Measurements from ENCODE around the gene TNP2. TPM values are rescaled to one million over a fixed set of nuclear protein-coding genes. Genes with fewer than 3 reads are reported as not detected.
"Not testable (repeated sequence)": the region's sequence is repeated elsewhere in the genome, so short reads cannot be mapped to it uniquely, and the experiment has no call there.

TNP2 gene
- total RNA-seq, 1 donor from 2014 or later = not detected

DNA sequence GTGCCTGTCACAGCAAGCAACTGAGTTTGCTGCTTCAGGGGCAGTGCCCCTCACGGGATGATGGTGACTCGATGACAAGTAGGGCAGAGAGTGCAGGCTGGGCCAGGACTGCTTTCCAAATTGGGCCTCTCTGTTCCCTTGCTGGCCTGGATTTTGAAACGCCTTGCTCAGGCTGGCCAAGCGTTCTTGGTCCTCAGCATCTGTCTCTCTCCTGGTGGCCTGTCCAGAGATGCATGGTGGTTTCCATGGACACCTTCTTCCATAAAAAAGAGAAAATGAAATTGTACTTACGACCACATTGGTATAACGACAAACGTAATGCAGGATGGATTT lies 31.4 kb upstream of the TNP2 start:
- DNase-seq (ENCODE audit: low read depth in 2 of 2) = no peak

DNA sequence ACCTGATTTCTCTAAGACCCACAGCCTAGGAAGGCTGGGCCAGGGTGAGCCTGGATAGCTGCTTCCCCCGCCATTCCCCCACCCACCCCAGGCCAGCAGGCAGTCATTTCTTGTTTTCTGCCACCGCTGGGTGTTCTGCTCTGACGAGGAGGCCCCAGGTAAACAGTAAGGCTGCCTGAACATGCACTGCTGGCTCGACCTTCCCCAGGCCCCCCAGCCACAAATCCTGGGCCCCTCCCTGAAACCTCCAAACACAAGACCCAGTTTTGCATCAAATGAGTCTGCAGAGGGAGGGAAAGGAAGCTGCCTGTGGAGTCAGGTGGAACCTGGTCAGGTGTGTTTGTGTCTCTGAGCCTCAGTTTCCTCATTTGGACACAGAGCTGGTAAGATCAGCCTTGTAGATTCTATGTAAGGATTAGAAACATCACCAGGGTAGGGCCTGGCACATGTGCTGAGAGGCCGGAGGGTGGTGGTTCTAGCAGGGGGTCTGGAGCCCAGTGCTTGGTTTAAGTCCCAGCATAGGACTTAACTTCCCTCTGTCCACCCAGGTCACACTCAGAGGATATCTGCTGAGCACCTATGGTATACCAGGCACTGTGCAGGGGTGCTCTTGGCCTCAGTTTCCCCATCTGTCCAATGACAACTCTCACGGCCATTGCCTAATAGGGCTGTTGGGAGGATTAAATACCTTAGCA lies 30.9 kb upstream of the TNP2 start:
- DNase-seq (ENCODE audit: low read depth in 2 of 2) = no peak

- not testable (repeated sequence) for DNase-seq (ENCODE audit: low read depth in 2 of 2)
These were observed 29.9 kb upstream of the TNP2 start for GRCh38 chr16:11298950-11299547.

DNA sequence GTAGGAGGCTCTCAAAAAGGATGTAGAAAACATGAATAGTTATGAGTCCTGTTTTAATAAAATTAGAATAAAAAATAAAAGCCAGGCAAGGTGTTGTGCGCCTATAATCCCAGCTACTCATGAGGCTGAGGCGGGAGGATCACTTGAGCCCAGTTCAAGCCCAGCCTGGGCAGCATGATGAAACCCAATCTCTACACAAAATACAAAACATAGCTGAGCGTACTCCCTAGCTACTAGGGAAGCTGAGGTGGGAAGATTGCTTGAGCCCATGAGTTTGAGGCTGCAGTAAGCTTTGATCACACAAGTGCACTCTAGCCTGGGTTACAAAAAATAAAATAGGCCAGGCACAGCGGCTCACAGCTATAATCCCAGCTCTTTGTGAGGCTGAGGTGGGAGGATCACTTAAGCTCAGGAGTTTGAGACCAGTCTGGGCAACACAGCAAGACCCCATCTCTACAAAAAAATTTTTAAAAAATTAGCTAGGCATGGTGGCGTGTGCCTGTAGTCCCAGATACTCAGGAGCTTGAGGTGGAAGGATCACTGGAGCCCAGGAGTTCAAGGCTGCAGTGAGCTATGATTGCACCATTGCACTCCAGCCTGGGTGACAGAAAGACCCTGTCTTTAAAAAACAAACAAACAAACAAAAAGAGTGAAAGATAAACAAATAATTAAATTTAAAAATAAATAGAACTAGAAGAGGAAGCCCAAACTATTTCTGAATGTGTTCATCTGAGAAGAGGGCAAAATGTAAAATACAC lies 29.2 kb upstream of the TNP2 start:
- no peak for DNase-seq (ENCODE audit: low read depth in 2 of 2)

- DNase-seq (ENCODE audit: low read depth in 2 of 2) = peak in 1 of 2 donors; percentile 29
These were observed 28.5 kb upstream of the TNP2 start for GRCh38 chr16:11297492-11298142.

GRCh38 chr16:11296706-11297491 lies 27.8 kb upstream of the TNP2 start:
- DNase-seq (ENCODE audit: low read depth in 2 of 2) = no peak

DNA sequence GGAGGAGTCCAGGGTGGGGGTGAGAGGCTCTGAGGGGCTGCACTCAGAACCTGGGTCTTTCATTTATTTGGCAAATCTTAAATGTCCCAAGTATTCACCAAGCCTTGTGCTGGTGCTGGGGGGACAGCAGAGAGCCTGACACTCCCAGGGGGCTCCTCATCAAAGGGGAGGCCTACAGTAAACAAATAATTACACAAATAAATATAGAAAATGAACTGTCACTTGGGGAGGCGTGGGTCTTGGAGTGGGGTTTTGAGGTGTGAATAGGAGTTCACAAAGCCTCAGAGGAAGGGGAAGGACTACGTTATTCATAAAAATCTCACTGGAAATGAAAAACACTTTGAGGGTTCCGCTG lies 27.2 kb upstream of the TNP2 start:
- no peak for DNase-seq (ENCODE audit: low read depth in 2 of 2)

DNA sequence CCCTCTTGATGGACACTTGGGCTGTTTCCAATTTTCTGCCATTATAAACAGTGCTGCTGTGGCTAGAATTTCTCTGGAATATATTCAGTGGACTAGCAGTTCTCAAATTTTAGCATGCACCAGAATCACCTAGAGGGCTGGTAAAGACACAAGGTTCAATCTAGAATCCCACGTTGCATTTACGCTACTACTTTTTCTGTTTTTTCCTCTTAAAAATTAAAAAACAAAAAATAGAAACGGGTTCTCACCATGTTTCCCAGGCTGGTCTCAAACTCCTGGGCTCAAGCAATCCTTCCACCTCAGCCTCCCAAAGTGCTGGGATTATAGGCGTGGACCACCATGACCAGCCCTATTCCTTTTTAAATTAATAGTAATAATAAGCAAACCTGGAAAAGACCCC lies 26.5 kb upstream of the TNP2 start:
- DNase-seq (ENCODE audit: low read depth in 2 of 2) = no peak

DNA sequence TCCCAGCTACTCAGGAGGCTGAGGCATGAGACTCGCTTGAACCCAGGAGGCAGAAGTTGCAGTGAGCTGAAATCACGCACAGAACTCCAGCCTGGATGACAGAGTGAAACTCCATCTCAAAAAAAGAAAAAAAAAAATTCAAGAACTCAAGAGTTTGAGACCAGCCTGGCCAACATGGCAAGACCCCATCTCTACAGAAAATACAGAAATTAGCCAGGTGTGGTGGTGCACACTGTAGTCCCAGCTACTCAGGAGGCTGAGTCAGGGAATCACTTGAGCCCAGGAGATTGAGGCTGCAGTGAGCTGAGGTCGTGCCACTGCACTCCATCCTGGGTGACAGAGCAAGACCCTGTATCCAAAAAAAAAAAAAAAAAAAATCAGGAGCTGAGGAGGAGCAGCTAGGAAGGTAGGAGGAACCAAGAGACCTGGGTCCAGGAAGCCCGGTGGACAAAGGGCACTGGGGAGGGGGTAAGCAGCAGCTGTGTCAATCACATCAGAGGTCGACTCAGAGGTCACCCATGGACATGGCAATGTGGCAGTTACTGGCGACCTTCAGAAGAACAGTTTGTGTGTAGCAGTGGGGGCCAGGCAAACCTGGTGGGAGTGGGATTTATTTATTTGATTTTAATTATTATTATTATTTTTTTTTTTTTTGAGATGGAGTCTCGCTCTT lies 23.1 kb upstream of the TNP2 start:
- no peak for DNase-seq (ENCODE audit: low read depth in 2 of 2)

DNA sequence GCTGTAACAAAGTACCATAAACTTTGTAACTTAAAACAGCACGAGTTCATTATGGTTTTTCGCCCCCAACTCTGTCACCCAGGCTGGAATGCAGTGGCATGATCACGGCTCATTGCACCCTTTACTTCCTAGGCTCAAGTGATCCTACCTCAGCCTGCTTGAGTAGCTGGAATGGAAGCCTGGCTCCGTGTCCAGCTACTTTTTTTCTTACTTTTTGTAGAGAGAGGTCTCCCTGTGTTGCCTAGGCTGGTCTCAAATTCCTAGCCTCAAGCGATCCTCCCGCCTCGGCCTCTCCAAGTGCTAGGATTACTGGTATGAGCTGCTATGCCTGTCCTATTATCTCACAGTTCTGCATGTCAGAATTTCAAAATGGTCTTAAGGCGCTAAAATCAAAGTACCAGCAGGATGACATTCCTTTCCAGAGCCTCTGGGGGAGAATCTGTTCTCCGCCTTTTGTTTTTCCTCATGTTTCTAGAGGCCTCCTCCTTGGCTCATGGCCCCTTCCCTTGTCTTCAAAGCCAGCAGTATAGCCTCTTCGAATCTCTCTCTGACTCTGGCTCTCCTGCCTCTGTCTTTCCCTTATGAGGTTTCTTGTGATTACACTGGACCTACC lies 22.1 kb upstream of the TNP2 start:
- no peak for DNase-seq (ENCODE audit: low read depth in 2 of 2)

DNA sequence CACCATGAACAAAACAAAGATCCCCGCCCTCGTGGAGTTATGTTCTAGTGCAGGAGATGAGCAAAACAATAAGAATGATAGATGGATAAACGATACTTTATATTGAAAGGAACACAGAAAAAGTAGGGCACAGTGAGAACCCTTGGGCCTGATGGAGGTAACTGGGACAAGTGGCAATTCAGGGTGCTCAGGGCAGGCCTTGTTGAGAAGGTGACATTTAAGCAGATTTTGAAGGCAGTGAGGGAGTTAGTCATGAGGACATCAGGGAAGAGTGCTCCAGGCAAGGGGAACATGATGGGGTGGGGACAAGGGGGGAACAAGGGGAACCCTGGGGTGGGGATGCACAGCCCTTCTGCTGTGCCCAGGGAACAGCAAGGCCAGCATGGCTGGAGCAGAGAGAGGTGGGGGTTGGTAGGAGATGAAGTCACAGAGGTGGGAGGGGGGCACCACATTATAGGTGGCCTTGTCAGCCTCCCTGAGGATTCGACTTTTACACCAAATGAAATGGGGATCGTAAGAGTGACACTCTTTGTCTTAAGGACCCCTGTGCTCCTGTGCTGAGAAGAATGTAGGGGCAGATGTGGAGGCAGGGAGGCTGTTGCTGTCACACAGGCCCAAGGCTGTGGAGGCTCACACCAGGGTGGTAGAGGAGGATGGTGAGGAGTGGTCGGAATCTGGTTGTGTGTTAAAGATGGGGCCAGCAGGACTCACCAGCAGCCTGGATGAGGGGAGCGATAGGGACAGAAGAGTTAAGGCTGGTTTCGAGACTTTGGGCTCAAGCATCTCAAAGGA lies 21.2 kb upstream of the TNP2 start:
- no peak for DNase-seq (ENCODE audit: low read depth in 2 of 2)

GRCh38 chr16:11289696-11290095 lies 20.6 kb upstream of the TNP2 start:
- not testable (repeated sequence) for DNase-seq (ENCODE audit: low read depth in 2 of 2)

DNA sequence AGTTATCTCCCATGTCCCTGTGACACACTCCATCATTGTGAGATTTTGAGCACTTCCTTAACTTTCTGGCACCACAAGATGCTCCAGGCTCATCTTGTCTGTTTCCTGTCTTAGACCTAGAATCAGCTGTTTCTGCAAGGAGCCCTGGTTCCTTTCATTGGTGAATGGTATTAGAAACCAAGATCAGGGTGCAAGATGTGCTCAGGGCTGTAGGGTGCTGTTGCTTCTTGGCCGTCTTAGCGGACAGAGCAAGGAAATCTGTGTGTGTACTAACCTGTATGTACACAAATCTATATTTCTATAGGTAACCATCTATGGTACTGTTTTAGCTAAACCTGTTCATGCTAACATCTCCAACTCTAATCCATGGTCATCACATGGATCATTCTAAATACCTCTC lies 20.1 kb upstream of the TNP2 start:
- DNase-seq (ENCODE audit: low read depth in 2 of 2) = no peak

DNA sequence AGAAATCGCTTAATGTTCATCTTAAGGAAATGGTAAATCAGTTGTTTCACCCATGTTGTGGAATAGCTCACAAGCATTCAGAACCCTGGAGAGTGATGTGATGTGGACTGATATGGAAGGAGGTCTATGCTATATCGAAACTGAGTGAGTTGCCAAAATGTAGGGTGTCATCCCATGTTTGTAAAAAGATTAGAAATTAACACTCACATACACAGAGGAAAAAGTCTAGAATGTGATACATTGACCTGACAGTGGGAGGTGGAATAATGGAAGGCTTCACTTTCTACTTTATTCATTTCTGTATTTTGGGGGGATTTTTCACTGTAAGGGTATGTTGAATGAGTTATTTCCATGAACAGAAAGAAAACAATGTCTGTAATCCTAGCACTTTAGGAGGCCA lies 16.7 kb upstream of the TNP2 start:
- DNase-seq (ENCODE audit: low read depth in 2 of 2) = no peak

DNA sequence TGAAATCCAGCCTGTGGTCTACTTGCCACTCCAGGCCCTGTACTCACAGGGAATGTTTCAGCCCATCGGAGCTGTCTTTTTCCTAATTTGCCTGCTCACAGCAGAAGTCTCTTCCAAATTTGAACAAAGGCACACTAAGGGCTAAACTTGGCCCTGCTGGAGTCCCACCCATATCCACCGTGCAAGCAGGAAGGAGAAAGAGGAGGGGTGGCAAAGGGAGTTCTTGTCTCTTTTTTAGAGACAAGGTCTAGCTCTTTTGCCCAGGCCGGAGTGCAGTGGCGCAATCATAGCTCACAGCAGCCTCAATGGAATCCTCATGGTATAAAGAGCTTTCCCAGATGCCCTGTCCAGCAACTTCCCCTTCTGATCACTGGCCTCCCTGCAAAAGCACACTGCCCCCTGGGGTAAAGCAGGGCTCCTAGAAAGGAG lies 14.7 kb upstream of the TNP2 start:
- DNase-seq (ENCODE audit: low read depth in 2 of 2) = no peak

GRCh38 chr16:11280616-11281522 lies 11.7 kb upstream of the TNP2 start, which contains the start of gene PRM1:
PRM1 (minus strand) TSS chr16:11281330; CDS start chr16:11281238, 92 bp downstream.
- no peak for DNase-seq (ENCODE audit: low read depth in 2 of 2)

GRCh38 chr16:11278681-11279628 lies 9.8 kb upstream of the TNP2 start:
- DNase-seq (ENCODE audit: low read depth in 2 of 2) = no peak

Measured in lung microvascular endothelial cell (primary cell).